Measurements from ENCODE around the gene VSIG10L. TPM values are rescaled to one million over a fixed set of nuclear protein-coding genes. Genes with fewer than 3 reads are reported as not detected.

VSIG10L gene
- total RNA-seq, 1 experiment from 2014 or later, result 4.5 TPM

- peaks cover 49% of the 10 kb centered on the region for H3K4me1 ChIP-seq
- no peaks in the 10 kb centered on the region for H3K27me3 Mint-ChIP-seq (ENCODE audit: insufficient read depth, unreplicated experiment)
- intact Hi-C loops (cut with micrococcal nuclease; ENCODE audit: unreplicated experiment), result loop anchor here (2.0 kb wide), 1 partner anchor 15 kb away; the partner anchor contains the start of gene ETFB
- no peaks in the 10 kb centered on the region for H3K9me3 Mint-ChIP-seq (ENCODE audit: unreplicated experiment)
- H3K4me1 Mint-ChIP-seq (ENCODE audit: low read depth, unreplicated experiment), result peaks cover 43% of the 10 kb centered on the region
- peaks cover 5% of the 10 kb centered on the region for H3K36me3 ChIP-seq (ENCODE audit: control insufficient read depth, insufficient read depth, low read length)
- no peak overlapping the region for H3K4me3 ChIP-seq (ENCODE audit: low read depth, low read length)
- ChIA-PET CTCF (interaction anchor here (0.7 kb wide), 1 partner anchor 70 kb away, joined by 3 read pairs; no protein-coding TSS in a partner anchor), POLR2A (no interaction called here)
- peaks cover 75% of the 10 kb centered on the region for H3K36me3 Mint-ChIP-seq (ENCODE audit: insufficient read depth, unreplicated experiment)
- BruUV-seq (replicated peaks), result no TSS peak
- DNase-seq, result no peak
- H3K9me3 ChIP-seq, result no peaks in the 10 kb centered on the region
- peak overlapping the region; percentile 4 for H3K4me3 Mint-ChIP-seq (ENCODE audit: unreplicated experiment)
- no peak for TF ChIP-seq CTCF (IDR thresholded peaks at IDR 0.05; ENCODE audit: insufficient read depth in 1 of 2, low read depth in 1 of 2, low read length in 1 of 2, severe bottlenecking in 1 of 2, unreplicated experiment in 1 of 2)
- H3K27ac Mint-ChIP-seq (ENCODE audit: unreplicated experiment), result peak overlapping the region; percentile 79
- H3K27me3 ChIP-seq (replicated peaks; ENCODE audit: control insufficient read depth, insufficient read depth, low read length), result no peaks in the 10 kb centered on the region
Observed at GRCh38 chr19:51351266-51351990, 9.5 kb upstream of the VSIG10L start.

GRCh38 chr19:51347209-51347928 is 5.4 kb upstream of the VSIG10L start:
- Mint-ChIP-seq H3K27me3 (ENCODE audit: insufficient read depth, unreplicated experiment) (no peaks in the 10 kb centered on the region), H3K4me3 (ENCODE audit: unreplicated experiment) (no peak overlapping the region), H3K9me3 (ENCODE audit: unreplicated experiment) (no peaks in the 10 kb centered on the region), H3K27ac (ENCODE audit: unreplicated experiment) (peak overlapping the region; percentile 2), H3K4me1 (ENCODE audit: low read depth, unreplicated experiment) (peaks cover 28% of the 10 kb centered on the region), H3K36me3 (ENCODE audit: insufficient read depth, unreplicated experiment) (peaks cover 66% of the 10 kb centered on the region)
- Histone ChIP-seq H3K9me3 (no peaks in the 10 kb centered on the region), H3K27me3 (replicated peaks; ENCODE audit: control insufficient read depth, insufficient read depth, low read length) (no peaks in the 10 kb centered on the region), H3K4me3 (ENCODE audit: low read depth, low read length) (no peak overlapping the region), H3K4me1 (peaks cover 40% of the 10 kb centered on the region), H3K36me3 (ENCODE audit: control insufficient read depth, insufficient read depth, low read length) (peaks cover 7% of the 10 kb centered on the region)
- ChIA-PET CTCF (interaction anchor here (1.1 kb wide), 1 partner anchor 18 kb away, joined by 4 read pairs; no protein-coding TSS in a partner anchor), POLR2A (no interaction called here)
- intact Hi-C loops (cut with micrococcal nuclease; ENCODE audit: unreplicated experiment), result no loop called here
- no TSS peak for BruUV-seq (replicated peaks)
- DNase-seq, result no peak
- TF ChIP-seq CTCF (IDR thresholded peaks at IDR 0.05; ENCODE audit: insufficient read depth in 1 of 2, low read depth in 1 of 2, low read length in 1 of 2, severe bottlenecking in 1 of 2, unreplicated experiment in 1 of 2), result no peak

GRCh38 chr19:51346742-51347141 is 4.8 kb upstream of the VSIG10L start:
- Mint-ChIP-seq H3K9me3 (ENCODE audit: unreplicated experiment) (no peaks in the 10 kb centered on the region), H3K36me3 (ENCODE audit: insufficient read depth, unreplicated experiment) (peaks cover 63% of the 10 kb centered on the region), H3K4me1 (ENCODE audit: low read depth, unreplicated experiment) (peaks cover 28% of the 10 kb centered on the region), H3K27me3 (ENCODE audit: insufficient read depth, unreplicated experiment) (no peaks in the 10 kb centered on the region), H3K27ac (ENCODE audit: unreplicated experiment) (no peak overlapping the region), H3K4me3 (ENCODE audit: unreplicated experiment) (no peak overlapping the region)
- no peak for TF ChIP-seq CTCF (IDR thresholded peaks at IDR 0.05; ENCODE audit: insufficient read depth in 1 of 2, low read depth in 1 of 2, low read length in 1 of 2, severe bottlenecking in 1 of 2, unreplicated experiment in 1 of 2)
- Histone ChIP-seq H3K36me3 (ENCODE audit: control insufficient read depth, insufficient read depth, low read length) (peaks cover 5% of the 10 kb centered on the region), H3K9me3 (no peaks in the 10 kb centered on the region), H3K4me3 (ENCODE audit: low read depth, low read length) (no peak overlapping the region), H3K4me1 (peaks cover 46% of the 10 kb centered on the region), H3K27me3 (replicated peaks; ENCODE audit: control insufficient read depth, insufficient read depth, low read length) (no peaks in the 10 kb centered on the region)
- DNase-seq, result no peak
- no TSS peak for BruUV-seq (replicated peaks)
- intact Hi-C loops (cut with micrococcal nuclease; ENCODE audit: unreplicated experiment), result no loop called here
- CTCF ChIA-PET, result interaction anchor here (1.1 kb wide), 1 partner anchor 19 kb away, joined by 4 read pairs; no protein-coding TSS in a partner anchor
- POLR2A ChIA-PET, result no interaction called here

Data from Caco-2 (cell line).